GM18526 (cell line): Measurements from ENCODE around the gene CYP11A1.

ENCODE experiments used
- POLR2A ChIP-seq: IDR thresholded peaks from 3 replicates; pipeline ENCODE4 v1.6.1; 2011; ENCODE audit not compliant: insufficient read length; ENCODE audit errors: extremely low read depth

Gene CYP11A1

DNA sequence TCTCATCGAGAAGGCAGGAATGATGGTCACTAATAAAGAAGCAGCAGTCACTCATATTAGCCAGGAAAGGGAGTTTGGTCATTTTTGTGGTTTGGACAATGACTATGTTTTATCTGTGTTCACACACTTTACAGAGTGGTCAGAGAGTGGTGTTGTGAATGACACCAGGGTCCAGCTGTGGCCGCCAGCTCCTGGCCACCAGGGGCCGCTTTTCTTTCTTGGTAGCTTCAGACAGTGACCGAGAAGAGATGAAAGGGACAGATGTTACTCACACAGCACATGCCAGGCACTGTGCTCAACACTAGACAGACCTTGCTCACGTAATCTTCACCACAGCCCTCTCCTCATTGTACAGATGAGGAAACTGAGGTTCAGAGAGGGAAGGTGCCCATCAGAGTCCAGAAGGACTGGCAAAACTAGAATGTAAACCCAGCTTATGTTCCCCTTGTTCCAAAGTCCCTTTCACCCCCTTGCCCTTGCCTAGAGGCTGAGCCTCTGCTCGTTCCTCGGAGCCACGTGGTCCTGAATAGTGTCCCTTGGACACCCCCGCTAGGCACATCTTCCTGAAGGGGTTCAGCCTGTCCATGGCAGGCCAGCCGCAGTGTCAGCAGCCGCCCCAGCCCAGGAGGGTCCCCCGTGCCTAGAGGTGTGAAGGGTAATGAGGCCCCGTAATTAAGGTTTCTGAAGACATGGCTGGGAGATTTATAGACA is 55.6 kb downstream of the CYP11A1 start:
- no peak for TF ChIP-seq POLR2A

DNA sequence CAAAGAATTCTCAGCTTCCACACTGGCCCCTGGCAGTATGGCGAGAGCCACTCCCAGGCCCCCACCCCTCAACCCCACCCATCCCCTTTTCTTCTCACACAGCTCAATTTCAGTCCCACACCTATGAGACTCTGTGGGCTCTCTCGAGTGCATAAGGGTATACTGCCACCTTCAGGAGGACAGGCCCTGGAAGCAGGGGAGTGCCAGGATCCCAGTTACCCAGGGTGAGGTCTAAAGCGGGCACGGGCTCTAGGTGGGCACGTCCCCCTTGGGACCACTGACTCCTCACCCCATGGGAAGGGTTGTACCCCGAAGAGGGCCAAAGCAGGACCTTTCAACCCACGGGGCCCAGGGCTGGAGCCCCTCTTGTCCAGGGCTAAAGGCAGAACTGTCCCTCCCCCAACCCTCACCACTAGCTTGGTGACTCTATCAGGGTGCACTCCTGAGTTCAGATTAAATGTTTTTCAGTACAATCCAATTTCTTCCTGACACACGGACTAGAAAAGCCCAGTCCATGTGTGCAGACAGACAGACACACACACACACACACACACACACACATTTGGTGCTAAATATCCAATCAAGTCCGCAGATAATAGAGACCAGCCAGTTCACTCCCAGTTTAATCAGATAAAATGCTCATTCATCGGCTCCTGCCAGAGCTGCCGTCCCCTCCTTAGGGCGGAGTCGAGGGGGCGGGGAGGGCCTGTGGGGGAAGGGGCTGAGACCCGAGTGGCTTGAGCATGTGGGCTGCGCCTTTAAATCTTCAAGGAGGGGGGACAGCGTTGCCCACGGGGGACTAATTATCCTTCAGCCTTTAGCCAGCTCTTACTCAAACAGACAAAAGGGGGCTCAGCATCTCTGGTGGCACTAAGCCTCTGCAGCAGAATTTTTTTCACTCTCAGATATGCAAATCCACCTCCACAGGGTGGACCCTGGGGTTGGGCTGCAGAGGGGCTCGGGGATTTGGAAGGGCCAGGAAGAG is 59.3 kb downstream of the CYP11A1 start:
- no peak for TF ChIP-seq POLR2A

DNA sequence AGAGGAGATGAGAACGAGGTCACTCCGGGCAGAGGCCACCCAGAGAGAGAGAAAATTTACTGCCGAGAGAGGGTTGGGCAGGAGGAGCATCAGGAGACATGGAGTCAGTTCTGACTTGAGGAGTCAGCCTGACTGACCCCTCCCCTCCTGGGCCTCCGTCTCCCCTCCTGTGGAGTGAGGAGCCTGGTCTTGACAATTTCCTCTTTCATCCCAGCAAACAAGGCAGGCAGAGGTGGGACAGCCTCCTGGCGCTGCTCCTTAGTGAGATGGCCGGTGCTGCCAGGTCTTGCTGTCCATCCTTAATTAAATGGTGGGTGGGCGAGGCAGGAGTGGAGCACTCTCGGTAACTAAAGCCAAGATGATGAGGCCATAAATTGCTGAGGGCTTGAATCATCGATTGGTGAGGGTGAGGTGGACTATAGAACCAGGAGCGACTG is 60.6 kb downstream of the CYP11A1 start:
- TF ChIP-seq POLR2A: no peak

DNA sequence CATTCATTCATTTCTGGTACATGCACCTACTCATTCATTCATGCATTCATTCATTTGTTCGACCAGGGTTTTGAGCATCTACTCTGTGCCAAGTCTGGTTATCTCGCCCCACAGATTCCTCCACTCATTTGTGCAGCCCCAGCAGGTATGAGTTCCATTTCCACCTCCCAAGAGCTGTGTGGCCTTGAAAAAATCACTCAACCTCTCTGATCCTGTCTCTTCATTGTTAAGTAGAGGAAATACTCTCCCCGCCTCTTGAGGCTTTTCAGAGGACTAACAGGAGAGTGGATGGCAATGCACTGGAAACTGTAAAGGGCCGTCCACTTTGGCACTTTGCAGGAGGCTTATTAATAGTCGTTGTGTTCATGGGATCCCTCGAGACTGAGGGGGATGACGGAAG is 61.8 kb downstream of the CYP11A1 start:
- TF ChIP-seq POLR2A: no peak

DNA sequence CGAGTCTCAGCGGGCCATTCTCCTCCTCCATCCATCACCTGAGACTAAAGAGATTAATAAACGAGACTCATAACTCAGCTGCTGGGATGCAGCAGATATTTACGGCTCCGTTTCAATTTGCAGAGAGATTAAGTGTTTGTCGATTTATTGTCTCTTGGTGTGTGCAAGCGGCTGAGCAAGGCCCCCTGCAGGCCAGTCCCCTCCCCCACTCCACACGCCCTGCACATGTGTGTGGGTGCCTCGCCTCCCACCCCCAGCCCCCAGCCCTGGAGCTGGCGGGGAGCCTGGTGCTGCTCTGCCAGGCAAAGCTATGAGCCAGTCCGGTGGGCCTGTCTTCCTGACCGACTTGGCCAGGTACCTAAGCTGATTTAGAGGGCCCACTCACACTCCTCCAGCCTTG is 63.0 kb downstream of the CYP11A1 start:
- no peak for TF ChIP-seq POLR2A

DNA sequence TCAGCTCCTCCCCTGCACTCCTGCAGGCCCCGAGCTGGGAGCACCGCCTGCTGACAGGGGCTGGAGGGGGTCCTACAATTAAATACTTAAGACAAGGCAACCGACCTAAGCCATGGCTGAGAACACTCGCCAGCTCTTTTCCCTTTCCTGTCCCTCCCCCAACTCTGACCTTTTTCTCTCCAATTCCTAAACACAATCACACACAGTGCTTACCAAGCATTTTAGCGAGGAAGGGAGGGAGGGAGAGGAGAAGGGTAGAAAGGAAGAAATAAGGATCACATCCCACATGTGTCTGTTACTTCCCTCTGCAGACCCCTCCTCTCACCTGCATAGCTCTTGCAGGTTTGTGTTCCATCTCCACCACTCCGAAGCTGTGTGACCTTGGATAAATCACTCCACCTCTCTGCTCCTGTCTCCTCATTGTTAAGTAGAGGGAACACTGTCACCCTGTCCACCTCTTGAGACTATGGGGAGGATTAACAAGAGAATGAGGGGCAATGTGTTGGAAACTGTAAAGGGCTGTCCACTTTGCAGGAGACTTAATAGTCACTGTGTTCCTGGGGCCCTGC is 63.6 kb downstream of the CYP11A1 start:
- no peak for TF ChIP-seq POLR2A

DNA sequence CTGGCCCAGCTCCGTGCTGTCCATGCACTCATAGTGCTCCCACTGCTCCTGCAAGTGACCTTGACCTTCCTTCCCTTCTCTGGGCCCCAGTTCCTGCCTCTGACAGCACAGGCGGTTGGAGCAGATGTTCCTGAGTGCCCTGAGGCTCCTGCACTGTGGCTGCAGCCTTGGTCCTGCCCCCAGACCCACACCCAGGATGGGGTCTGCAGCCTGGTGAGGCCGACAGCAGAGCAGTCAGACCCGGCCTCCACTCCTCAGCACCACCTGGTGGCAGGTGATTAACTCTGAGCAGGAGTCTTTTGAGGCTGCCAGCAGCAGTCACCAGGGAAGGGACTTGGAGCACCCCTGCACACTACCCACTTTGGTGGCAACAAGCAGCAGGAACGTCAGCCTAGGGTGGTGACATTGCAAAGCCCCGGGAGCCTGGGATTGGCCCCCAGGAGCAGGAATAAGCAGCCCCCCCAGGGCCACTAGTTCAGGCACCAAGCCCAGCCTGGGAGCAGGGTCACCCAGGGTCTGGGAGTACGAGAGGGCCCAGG is 64.6 kb downstream of the CYP11A1 start:
- no peak for TF ChIP-seq POLR2A

DNA sequence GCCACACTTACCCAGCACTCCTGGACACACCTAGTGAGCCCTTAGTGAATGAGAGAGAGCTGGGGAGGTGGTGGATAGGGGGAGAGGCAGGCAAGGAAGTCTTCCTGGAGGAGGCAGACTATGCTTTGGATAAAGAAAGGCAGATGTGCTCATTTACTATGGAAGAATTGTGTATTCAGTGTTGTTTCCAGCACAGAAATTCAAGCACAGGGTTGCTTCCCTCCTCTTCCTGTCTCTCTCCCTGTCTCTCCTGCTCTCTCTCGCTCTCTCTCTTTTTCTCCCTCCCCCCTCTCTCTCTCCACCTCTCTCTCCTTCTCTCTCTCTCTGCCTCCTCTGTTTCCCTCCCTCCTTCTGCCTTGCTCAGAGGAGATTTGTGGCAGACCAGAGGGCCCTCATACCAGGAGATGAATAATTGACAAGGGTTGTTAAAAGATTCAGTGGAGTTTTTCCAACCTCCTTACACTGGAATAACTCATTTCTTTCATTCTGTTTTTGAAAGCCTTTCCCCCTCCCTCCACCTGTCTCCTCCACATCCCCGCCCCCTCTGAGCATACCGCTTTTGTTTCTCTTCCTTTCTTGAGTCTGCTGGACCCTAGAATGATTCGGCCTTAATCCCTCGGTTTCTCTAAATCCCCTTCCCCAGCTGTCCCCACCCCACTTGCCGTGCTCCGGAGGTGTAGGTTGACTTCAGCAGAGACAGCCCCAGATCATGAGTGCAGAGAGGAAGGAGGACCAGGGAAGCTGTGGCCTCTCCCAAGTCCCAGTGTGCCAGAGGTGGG is 65.7 kb downstream of the CYP11A1 start:
- TF ChIP-seq POLR2A: no peak

DNA sequence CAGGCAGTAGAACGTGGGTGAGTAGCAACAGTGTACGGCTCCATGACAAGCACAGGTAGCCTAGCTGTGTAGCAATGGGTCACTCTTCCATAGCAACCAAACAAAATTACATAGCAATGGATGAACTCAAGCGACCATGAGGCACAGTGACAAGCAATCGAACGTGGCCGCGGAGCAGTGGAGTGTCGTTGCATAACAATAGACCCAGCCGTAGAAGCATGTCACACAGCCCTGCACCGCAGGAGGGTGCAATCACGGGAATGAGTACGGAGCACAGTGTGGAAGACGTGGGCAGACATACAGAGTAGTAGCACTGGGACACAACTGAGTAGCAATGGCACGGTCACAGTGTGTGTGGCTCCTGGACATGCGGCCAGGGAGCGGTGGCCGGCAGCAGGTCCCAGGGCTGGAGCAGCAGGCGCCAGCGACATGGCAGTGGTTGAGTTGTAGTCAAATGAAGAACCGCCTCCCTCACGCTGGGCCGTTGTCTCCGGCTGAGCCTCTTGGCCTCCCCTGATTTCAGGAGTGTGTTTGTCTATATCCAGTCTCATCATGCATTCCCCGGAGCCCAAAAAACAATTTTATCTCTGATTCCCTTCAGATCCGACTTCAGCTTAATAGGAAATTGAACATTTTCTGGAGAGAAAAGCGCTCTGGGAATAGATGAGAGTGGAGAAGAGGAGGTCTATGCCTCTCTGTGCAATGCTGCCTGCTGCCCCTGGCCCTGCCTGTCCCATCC is 67.2 kb downstream of the CYP11A1 start:
- TF ChIP-seq POLR2A: no peak

DNA sequence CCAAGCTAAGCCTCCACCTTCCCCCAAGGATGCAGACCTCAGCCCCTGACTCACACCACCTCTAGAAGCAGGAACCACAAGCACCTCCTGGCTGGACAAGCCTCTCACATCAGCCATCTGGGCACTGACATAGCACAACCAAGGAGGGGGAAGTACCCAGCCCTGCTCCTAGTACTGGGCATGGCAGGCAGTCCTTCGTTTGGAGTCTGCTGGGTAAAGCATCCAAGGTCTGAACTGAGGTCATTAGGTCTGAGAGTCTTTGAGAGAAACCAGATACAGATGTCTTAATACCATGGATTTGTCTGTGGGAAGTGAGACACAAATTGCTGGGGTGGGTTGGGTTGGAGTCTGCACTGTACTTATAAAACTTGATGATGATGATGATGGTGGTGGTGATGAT is 69.6 kb downstream of the CYP11A1 start:
- TF ChIP-seq POLR2A: no peak

DNA sequence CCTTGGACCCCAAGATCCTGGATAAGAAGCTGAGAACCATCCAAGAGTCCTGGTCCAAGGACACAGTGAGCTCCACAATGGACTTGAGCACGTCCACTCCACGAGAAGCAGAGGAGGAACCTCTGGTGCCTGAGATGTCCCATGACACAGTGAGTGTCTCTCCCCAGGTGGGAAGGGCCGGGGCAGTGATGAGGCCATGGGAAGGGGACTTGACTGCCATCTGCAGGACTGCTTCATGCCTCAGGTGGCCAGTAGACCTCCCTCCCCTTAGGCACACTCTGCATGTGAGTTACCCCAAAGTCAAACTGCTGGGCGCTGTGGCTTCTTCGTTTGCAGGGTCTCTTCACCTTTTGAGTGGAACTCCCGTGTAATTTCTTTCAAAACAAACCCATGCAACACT is 71.6 kb downstream of the CYP11A1 start:
- TF ChIP-seq POLR2A: no peak

DNA sequence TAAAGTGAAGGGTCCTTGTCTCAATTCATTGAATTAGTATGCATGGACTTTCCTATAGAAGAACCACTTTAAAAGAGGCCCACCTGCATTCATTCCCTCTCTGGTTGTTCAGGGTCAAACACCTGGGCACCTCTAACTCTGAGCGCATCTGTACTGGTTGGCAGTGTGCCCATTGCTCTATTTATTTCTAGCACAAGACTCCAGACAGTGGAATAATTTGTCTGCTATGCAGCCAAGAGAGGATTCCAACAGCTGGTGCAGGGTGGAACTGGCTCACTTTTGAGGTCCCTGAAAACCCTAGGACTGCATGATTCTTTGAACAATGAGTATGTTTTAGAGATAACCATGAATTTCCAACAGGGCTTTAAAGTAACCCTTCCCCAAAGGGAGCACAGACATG is 73.4 kb downstream of the CYP11A1 start:
- TF ChIP-seq POLR2A: no peak

DNA sequence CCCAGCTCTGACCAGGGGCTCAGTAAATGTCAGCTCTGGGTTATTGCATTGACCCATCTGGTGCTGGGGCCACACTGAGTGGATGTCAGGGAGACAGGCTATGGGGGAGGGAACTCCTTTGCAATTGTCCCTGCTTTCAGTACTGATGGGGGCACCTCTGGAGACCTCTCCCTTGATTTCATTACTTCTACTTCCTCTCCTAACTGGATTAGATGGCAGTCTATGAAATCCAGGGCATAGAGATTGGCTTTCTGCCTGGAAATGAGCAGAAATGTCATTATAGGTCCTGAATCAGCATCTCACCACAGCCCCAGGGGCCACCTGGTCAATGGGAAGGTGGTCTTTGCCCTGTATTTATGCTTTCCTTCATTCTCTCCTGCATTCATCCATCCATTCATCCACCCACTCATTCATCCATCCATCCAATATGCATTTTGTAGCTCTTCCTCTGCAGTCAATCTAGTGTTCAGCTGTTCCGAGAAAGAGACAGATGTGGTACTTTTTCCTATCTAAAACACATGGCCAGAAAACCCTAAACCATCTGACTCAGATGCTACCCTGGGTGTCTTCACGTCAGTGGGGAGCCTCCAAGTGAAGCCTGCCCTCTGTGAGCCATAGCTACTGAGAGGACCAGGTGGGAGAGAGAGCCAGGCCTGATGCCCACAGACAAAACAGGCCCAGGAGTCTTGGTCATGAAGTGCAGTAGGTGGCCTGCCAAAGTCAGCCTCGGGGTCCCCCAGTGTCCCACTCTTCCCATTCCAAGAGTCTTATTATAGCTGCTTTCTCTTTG is 74.2 kb downstream of the CYP11A1 start:
- no peak for TF ChIP-seq POLR2A
